Natural killer cell (primary cell): ENCODE results near the gene PICK1. TPM values are rescaled to one million over a fixed set of nuclear protein-coding genes. Genes with fewer than 3 reads are reported as not detected.

Experiments used
- ATAC-seq, 3 donors: fragments of 150-1000 bp in 2 of 3; fragments of 200-7000 bp in 1 of 3; cut with Tn5 transposase; 1 replicate in 1 of 3; 2 replicates in 2 of 3; pipeline ENCODE4 v1.10.0; 2021; ENCODE audit warnings: mild to moderate bottlenecking in 2 of 3, moderate library complexity in 2 of 3
- DNase-seq, 2 donors: peaks; one replicate each; pipeline versions ENCODE4 v3.0.0 to v3.0.0-alpha.2; 2013 to 2021; ENCODE audit warnings: mixed read lengths in 1 of 2
- H3K27ac ChIP-seq: one replicate; pipeline ENCODE4 v1.5.1; 2013; ENCODE audit warnings: mild to moderate bottlenecking, low read length
- H3K27me3 ChIP-seq: one replicate; pipeline ENCODE4 v1.6.1; 2013; ENCODE audit warnings: low read length; ENCODE audit not compliant: control insufficient read depth, insufficient read depth
- H3K36me3 ChIP-seq: one replicate; pipeline ENCODE4 v1.6.1; 2013; ENCODE audit warnings: low read length; ENCODE audit not compliant: control insufficient read depth, insufficient read depth
- H3K4me1 ChIP-seq: one replicate; pipeline ENCODE4 v1.6.1; 2013; ENCODE audit warnings: low read length; ENCODE audit not compliant: control insufficient read depth, insufficient read depth
- H3K4me3 ChIP-seq: one replicate; pipeline ENCODE4 v1.5.1; 2013; ENCODE audit warnings: low read length
- H3K9me3 ChIP-seq: one replicate; pipeline ENCODE4 v1.6.1; 2013; ENCODE audit warnings: low read length; ENCODE audit not compliant: control insufficient read depth, insufficient read depth
- H3K27ac Mint-ChIP-seq, 2 donors: one replicate each; pipeline ENCODE4 v1.8.0; 2022; ENCODE audit warnings: mild to moderate bottlenecking in 2 of 2, mixed read lengths in 2 of 2, moderate library complexity in 1 of 2
- H3K27me3 Mint-ChIP-seq, 2 donors: one replicate each; pipeline ENCODE4 v1.8.0; 2022; ENCODE audit warnings: low read depth in 2 of 2, mixed read lengths in 2 of 2
- H3K36me3 Mint-ChIP-seq: one replicate; pipeline ENCODE4 v1.8.0; 2022; ENCODE audit warnings: mixed read lengths
- H3K4me1 Mint-ChIP-seq, 2 donors: one replicate each; pipeline ENCODE4 v1.8.0; 2022; ENCODE audit warnings: mixed read lengths in 2 of 2
- H3K4me3 Mint-ChIP-seq: one replicate; pipeline ENCODE4 v1.8.0; 2022; ENCODE audit warnings: mild to moderate bottlenecking, moderate library complexity, mixed read lengths
- H3K9me3 Mint-ChIP-seq, 2 donors: one replicate each; pipeline ENCODE4 v1.8.0; 2022; ENCODE audit warnings: mixed read lengths in 2 of 2
- WGBS: methylation state at CpG from one replicate; pipeline ENCODE4 v1.1.7; 2013; ENCODE audit warnings: missing lambda C conversion rate; ENCODE audit not compliant: insufficient coverage; 5-methylcytosine and 5-hydroxymethylcytosine counted together
- intact Hi-C: fragments of 100-400 bp; cut with micrococcal nuclease; formaldehyde crosslinking; loops from one replicate; pipeline ENCODE4 v1.14.2; 2022
- total RNA-seq, 4 donors: library from RNA; stranded (reverse); fragments of 120-200 nt in 1 of 4; gene quantifications; one replicate each; pipeline versions ENCODE4 v1.2.3 to v1.2.4, GENCODE V29; 2013 to 2022
- TF ChIP-seq, protein P1 (sequence below): fragments of 200-600 bp; IDR thresholded peaks from one replicate; pipeline ENCODE4 v1.8.0; 2022; ENCODE audit warnings: antibody characterized with exemption

Gene PICK1
- 10 to 100 TPM; 28.4 to 30.9 (median 29.9) TPM for total RNA-seq
- total RNA-seq (2013): 22.0 TPM

DNA sequence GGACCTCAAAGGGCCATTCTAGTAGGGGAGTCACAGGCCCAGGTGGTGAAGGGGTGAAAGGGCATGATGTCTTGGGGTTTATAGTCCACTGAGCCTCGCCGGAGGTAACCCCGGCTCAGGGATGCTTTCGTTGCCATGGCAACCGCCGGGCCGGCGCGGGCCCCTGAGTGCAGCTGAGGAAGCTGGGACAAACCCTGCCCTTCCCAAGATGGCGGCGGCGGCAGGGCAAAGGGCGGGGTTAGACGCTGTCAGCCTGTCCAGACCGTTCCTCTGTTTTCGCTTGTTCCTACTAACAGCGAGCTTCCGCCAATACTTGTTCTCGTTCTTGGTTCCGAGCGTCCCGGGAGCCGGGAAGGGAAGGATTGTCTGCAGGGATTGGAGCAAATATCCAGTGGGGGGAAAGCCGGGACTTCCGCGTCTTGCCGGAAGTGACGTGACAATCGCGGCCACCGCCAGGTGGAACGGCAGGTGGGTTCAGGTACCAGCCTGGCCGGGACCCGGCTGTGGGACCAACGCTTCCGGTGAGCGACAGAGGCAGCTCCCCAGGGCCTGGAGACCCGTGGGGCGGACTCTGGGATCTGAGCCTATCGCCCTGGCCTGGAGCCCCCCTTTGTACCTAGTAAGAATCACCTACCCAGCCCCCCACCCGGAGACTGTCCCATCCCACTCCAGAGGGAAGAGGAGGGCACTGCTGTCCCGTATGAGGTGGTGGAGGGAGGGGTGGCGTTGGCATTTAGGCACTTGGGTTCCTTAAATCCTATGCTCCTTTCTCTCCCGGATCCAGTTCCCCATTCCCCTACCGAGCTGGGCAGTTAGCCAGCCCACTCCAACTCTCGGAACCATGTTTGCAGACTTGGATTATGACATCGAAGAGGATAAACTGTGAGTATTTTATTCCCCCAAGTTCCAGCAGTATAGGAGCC lies at the start of gene PICK1:
TSS of gene PICK1 (plus strand) at position 436 of the 923 bp plus-strand sequence. CDS start at position 842, 406 bp downstream.
- peak within 1 kb of the TSS; percentile 91 for H3K27ac ChIP-seq
- H3K36me3 ChIP-seq: peaks cover 4% of the 10 kb centered on the region
- peak within 1 kb of the TSS; percentile 92 for H3K4me3 Mint-ChIP-seq
- DNase-seq: peak; percentile 68 to 88
- peaks cover 0 to 2% of the 10 kb centered on the region in 2 donors for H3K27me3 Mint-ChIP-seq
- H3K9me3 ChIP-seq: no peaks in the 10 kb centered on the region
- H3K4me1 Mint-ChIP-seq: peaks cover 18 to 26% of the 10 kb centered on the region in 2 donors
- WGBS: 2% methylated on average over 42 of the region's 47 CpGs
- H3K36me3 Mint-ChIP-seq: no peaks in the 10 kb centered on the region
- TF ChIP-seq, protein P1, sequence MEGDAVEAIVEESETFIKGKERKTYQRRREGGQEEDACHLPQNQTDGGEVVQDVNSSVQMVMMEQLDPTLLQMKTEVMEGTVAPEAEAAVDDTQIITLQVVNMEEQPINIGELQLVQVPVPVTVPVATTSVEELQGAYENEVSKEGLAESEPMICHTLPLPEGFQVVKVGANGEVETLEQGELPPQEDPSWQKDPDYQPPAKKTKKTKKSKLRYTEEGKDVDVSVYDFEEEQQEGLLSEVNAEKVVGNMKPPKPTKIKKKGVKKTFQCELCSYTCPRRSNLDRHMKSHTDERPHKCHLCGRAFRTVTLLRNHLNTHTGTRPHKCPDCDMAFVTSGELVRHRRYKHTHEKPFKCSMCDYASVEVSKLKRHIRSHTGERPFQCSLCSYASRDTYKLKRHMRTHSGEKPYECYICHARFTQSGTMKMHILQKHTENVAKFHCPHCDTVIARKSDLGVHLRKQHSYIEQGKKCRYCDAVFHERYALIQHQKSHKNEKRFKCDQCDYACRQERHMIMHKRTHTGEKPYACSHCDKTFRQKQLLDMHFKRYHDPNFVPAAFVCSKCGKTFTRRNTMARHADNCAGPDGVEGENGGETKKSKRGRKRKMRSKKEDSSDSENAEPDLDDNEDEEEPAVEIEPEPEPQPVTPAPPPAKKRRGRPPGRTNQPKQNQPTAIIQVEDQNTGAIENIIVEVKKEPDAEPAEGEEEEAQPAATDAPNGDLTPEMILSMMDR: no peak
- H3K4me3 ChIP-seq: peak within 1 kb of the TSS; percentile 85
- intact Hi-C loops: no loop called here
- no peaks in the 10 kb centered on the region for H3K27me3 ChIP-seq
- peaks cover 25% of the 10 kb centered on the region for H3K4me1 ChIP-seq
- no peaks in the 10 kb centered on the region for H3K9me3 Mint-ChIP-seq
- peak within 1 kb of the TSS; percentile 92 to 95 for H3K27ac Mint-ChIP-seq
- peak; percentile 71 to 82 (median 80) for ATAC-seq

DNA sequence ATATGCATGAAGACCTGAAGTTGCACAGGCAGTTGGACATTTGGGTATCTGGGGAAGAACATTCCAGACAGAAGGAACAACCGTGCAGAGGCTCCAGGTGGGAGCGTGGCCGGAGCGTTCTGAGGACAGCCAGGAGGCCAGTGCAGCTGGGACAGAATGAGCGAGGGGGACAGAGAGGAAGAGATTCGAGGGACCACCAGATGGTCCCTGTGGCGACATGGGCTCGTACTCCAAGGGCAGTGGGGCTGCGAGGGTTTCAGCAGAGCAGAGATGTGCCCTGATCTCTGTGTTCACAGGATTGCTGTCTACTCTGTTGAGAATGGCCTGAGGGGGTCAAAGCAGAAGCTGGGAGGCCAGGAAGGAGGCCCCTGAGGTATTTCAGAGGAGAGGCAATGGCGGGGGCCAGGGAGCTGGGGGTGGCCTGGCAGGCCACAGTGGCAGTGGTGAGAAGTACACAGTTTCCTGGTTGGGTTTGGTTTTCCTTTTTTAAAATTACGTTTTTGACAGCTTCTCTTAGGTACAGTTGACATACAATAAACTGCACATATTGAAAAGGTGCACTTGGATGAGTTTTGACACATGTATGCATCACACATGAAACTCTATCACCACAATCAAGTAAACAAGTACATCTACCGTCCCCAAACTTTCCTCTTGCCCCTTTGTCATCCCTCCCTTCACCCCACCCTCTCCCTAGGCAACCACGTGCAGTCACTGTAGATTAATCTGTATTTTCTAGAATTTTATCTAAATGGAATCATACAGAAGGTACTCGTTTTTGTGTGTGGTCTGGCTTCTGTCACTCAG lies 48.0 kb upstream of the PICK1 start:
- no peak for DNase-seq
- Mint-ChIP-seq H3K4me1 (peaks cover 28 to 29% of the 10 kb centered on the region in 2 donors), H3K27me3 (no peaks in the 10 kb centered on the region), H3K27ac (peak overlapping the region; percentile 43 to 78), H3K4me3 (peak overlapping the region; percentile 78), H3K9me3 (no peaks in the 10 kb centered on the region), H3K36me3 (no peaks in the 10 kb centered on the region)
- WGBS: 42% methylated on average over 13 of the region's 14 CpGs
- Histone ChIP-seq H3K4me1 (peaks cover 45% of the 10 kb centered on the region), H3K36me3 (no peaks in the 10 kb centered on the region), H3K9me3 (no peaks in the 10 kb centered on the region), H3K27ac (peak overlapping the region; percentile 8), H3K4me3 (no peak overlapping the region), H3K27me3 (no peaks in the 10 kb centered on the region)
- TF ChIP-seq, protein P1: no peak
- peak; percentile 67 to 90 (median 68) for ATAC-seq
- intact Hi-C loops: no loop called here

DNA sequence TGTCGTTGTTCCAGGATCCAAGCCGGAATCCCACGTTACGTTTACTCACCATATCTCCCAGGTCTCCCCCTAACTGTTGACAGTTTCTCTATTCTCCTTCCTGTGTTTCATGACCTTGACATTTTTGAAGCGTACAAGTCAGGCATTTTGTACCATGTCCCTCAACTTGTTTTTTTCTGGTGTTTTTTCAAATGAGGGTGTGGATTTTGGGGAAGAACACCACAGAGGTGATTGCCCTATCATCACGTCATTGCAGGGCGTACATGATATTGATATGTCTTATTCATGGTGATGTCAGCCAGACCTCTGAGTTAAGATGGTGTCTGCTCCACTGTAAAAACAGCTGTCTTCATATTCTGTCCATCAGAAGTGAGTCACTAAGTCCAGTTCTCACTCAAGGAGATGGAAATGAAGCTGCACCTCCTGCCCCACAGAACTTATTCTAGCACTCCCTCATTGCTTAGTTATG lies 44.6 kb upstream of the PICK1 start:
- ATAC-seq (no peak), DNase-seq (no peak)
- H3K27me3 Mint-ChIP-seq: no peaks in the 10 kb centered on the region
- WGBS: 98% methylated on average over 7 of the region's 7 CpGs
- H3K36me3 ChIP-seq: no peaks in the 10 kb centered on the region
- no peak overlapping the region for H3K27ac Mint-ChIP-seq
- H3K4me3 Mint-ChIP-seq: no peak overlapping the region
- TF ChIP-seq, protein P1: no peak
- H3K4me3 ChIP-seq: no peak overlapping the region
- H3K36me3 Mint-ChIP-seq: no peaks in the 10 kb centered on the region
- H3K27me3 ChIP-seq: no peaks in the 10 kb centered on the region
- no peaks in the 10 kb centered on the region for H3K9me3 ChIP-seq
- intact Hi-C loops: no loop called here
- peaks cover 21 to 23% of the 10 kb centered on the region in 2 donors for H3K4me1 Mint-ChIP-seq
- H3K4me1 ChIP-seq: peaks cover 34% of the 10 kb centered on the region
- H3K9me3 Mint-ChIP-seq: no peaks in the 10 kb centered on the region
- H3K27ac ChIP-seq: no peak overlapping the region
